HAP-1 (cell line): ENCODE measurements around the gene TNPO3.
"Not testable (repeated sequence)": the region's sequence is repeated elsewhere in the genome, so short reads cannot be mapped to it uniquely, and the experiment has no call there.

Experiments
- DNase-seq, 2 experiments: peaks; one replicate each; pipeline ENCODE4 v3.0.0-alpha.2; 2016 to 2020; ENCODE audit warnings: low spot score in 2 of 2
- H3K27me3 ChIP-seq: fragments of 250-450 bp; sonication (Bioruptor Pico); 2 replicates; pipeline ENCODE4 v1.5.1; 2020; ENCODE audit warnings: low read depth, mild to moderate bottlenecking, moderate library complexity
- H3K36me3 ChIP-seq: fragments of 250-450 bp; sonication (Bioruptor Pico); replicated peaks from 2 replicates; pipeline ENCODE4 v1.5.1; 2020; ENCODE audit warnings: mild to moderate bottlenecking
- H3K4me1 ChIP-seq: fragments of 250-450 bp; sonication (Bioruptor Pico); 2 replicates; pipeline ENCODE4 v1.5.1; 2020; ENCODE audit warnings: mild to moderate bottlenecking
- H3K4me3 ChIP-seq: fragments of 250-450 bp; sonication (Bioruptor Pico); 2 replicates; pipeline ENCODE4 v1.5.1; 2020; ENCODE audit warnings: mild to moderate bottlenecking, moderate library complexity
- H3K9me3 ChIP-seq: fragments of 250-450 bp; sonication (Bioruptor Pico); 2 replicates; pipeline ENCODE4 v1.5.1; 2020; ENCODE audit warnings: mild to moderate bottlenecking, moderate library complexity
- in situ Hi-C: fragments of 300-500 bp; cut with MboI; formaldehyde crosslinking; loops from 3 replicates; pipeline ENCODE4 v1.14.3; 2020; ENCODE audit warnings: low sequenced_read_pairs, inconsistent platforms, mixed read lengths

TNPO3 gene

DNA sequence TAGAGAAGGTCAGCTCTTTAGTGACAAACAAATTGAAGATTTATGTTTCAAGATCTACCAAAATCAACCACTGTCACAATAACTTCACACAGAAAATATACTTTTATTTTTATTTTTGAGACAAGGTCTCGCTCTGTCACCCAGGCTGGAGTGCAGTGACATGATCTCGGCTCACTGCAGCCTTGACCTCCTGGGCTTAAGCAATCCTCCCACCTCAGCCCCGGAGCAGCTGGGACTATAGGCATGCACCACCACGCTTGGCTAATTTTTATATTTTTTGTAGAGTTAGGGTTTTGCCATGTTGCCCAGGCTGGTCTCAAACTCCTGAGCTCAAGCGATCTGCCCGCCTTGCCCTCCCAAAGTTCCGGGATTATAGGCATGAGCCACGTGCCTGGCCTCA lies 60.4 kb downstream of the TNPO3 start:
- in situ Hi-C loops, DNase-seq, H3K27me3 ChIP-seq, H3K4me1 ChIP-seq, H3K4me3 ChIP-seq, H3K9me3 ChIP-seq: not testable (repeated sequence)
- peaks cover 63% of the 10 kb centered on the region for H3K36me3 ChIP-seq

DNA sequence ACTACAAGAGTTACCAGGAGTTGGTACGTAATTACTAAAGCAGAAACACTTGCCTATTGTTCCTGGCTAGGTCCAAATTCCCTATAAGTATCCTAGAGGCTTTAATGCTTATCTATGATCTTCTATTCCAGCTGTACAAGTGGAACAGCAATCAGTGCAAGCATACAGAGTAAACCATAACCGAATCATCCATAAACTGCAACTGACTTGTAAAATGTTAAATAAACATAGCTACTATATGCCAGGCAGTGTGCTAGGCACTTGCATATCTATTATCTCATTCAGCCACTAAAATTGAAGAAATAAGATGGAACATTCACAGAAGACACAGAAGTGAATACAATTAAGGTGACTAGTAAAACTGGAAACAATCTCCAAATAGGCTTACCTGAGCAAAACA lies 61.5 kb downstream of the TNPO3 start:
- DNase-seq, result no peak
- Histone ChIP-seq H3K9me3 (no peaks in the 10 kb centered on the region), H3K4me3 (no peak overlapping the region), H3K4me1 (no peaks in the 10 kb centered on the region), H3K27me3 (no peaks in the 10 kb centered on the region), H3K36me3 (peaks cover 61% of the 10 kb centered on the region)
- in situ Hi-C loops, result no loop called here

DNA sequence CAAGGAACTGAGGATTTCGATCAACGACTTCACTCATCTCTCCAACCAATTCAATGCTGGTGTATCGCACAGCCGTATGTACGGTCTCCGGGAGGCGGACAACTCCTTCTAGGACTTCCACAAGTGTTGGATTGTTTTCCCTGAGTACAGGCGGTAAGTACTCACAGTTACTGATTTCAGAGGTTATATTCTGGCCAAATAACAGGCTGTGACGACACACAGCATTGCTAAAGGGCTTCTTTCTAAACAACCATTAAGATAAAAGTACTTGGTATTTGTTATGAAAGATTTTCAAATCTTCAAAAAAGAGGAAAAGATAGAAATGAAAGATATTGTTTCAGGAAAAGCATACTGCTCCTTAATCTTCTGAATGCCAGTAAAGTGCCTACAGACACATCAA lies 65.0 kb downstream of the TNPO3 start:
- no peak overlapping the region for H3K4me3 ChIP-seq
- H3K36me3 ChIP-seq, result peaks cover 58% of the 10 kb centered on the region
- in situ Hi-C loops, result no loop called here
- H3K27me3 ChIP-seq, result no peaks in the 10 kb centered on the region
- no peaks in the 10 kb centered on the region for H3K9me3 ChIP-seq
- DNase-seq, result no peak
- H3K4me1 ChIP-seq, result peaks cover 15% of the 10 kb centered on the region

DNA sequence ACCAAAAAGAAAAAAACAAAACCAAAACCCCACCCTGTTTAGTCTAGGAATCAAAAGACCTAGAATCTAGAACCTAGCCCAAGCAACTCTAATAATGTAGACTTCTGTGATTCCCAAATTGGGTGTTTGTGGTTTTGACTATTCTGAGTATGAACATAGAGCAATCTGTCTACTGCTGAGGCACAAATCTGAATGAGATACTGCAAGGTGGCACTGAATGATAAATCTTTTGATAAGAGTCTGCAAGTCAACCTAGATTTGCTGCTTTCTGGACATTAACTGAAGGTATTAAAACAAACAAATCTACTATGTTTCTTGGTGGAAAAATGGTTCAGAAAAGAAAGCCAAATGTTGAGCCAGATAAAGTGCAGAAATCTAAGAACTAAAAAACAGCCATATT lies 66.5 kb downstream of the TNPO3 start:
- no peak for DNase-seq
- H3K36me3 ChIP-seq, result peaks cover 52% of the 10 kb centered on the region
- in situ Hi-C loops, result no loop called here
- H3K4me3 ChIP-seq, result no peak overlapping the region
- H3K4me1 ChIP-seq, result peaks cover 15% of the 10 kb centered on the region
- no peaks in the 10 kb centered on the region for H3K27me3 ChIP-seq
- no peaks in the 10 kb centered on the region for H3K9me3 ChIP-seq

DNA sequence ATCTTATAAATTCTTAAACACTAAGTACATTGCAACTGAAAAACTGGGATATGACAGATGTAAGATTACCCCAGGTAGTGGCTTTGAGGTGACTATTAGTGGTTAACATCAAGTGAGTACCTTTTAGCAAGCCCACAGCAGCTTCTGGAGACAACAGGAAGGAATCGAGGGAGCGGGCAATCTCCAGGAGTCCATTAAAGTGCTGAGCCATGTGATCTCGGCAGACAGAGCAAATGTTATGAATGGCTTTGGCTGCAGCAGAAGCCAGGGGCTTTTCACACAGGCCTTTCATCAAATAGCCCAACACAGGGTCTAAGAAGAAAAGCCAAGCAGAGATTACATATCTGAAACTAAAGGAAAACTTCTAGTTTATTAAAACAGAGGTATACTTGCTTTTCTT lies 68.3 kb downstream of the TNPO3 start:
- Histone ChIP-seq H3K27me3 (no peaks in the 10 kb centered on the region), H3K4me3 (no peak overlapping the region), H3K9me3 (no peaks in the 10 kb centered on the region), H3K4me1 (peaks cover 15% of the 10 kb centered on the region), H3K36me3 (peaks cover 57% of the 10 kb centered on the region)
- DNase-seq, result no peak
- in situ Hi-C loops, result no loop called here

DNA sequence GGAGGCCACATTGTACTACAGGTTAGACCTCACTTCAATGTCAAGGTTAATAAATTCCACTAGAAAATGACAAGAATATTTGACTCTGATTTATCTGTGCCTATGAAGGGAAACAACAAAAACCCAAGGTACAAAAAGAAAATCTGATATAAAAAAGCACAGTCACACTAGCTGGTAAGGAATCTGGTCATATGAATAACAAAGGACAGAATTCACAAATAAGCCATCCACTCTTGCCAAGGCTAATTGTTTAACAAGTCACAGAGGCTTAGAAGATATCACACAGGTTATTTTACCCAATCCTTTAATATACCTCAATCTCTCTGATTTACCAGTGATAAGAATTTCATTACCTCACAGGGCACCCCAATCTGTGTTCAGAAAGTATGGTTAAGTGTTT lies 69.3 kb downstream of the TNPO3 start:
- no peaks in the 10 kb centered on the region for H3K27me3 ChIP-seq
- DNase-seq, result peak in 1 of 2 experiments; percentile 79
- H3K9me3 ChIP-seq, result no peaks in the 10 kb centered on the region
- peaks cover 15% of the 10 kb centered on the region for H3K4me1 ChIP-seq
- no peak overlapping the region for H3K4me3 ChIP-seq
- H3K36me3 ChIP-seq, result peaks cover 57% of the 10 kb centered on the region
- in situ Hi-C loops, result no loop called here

DNA sequence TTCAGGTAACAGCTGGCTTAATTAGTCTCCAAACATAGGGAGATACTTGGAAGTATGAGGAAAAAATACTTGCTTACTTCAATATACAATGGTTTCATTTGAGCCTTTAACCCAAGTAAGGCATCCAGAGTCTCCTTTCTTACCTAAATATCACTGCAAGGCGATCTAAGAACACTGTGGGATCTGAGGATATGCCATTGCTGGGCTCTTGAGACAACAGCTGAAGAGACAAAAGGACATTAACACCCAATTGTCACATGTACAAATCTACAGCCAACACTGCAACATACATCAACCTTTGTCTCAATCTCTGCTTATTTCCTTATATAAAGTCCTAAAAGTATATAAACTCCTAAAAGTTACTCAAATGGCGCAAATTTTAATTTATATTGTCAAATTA lies 72.8 kb downstream of the TNPO3 start:
- Histone ChIP-seq H3K27me3 (no peaks in the 10 kb centered on the region), H3K4me3 (no peak overlapping the region), H3K36me3 (peaks cover 65% of the 10 kb centered on the region), H3K9me3 (no peaks in the 10 kb centered on the region), H3K4me1 (peaks cover 15% of the 10 kb centered on the region)
- no peak for DNase-seq
- in situ Hi-C loops, result no loop called here

DNA sequence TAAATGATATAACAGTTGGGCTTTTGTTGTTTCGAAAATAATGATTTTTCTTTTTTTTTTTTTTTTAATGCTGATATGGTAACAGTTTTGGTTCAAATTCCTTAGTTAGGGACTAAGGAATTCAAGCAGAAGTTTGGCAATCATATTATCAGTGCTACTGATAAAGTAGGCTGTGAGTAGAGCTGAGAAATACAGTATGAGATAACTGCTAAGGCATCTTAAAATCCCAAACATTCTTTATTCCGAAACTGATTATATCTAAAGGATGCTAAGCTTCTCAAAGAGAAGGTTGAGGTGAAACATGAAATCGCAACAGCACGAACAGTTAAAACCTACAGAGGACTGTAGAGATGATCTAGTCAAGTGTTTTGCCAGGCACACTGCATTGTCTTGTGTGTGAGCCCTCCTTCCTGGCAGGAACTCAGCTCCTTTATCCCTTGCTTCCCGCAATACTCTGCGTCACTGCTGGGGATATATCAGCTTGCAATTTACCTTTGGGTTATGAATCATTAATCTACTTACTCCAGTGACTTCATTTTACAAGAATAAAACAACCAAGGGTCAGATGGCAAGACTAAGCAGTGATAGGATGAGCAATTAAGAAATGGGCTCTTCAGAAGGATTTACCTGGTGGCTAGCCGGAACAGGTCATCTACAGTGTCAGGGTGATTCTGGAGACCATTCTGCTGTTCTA lies 80.5 kb downstream of the TNPO3 start:
- no peaks in the 10 kb centered on the region; the same call in 1 of the 2 replicates for H3K27me3 ChIP-seq
- DNase-seq, result no peak
- no peaks in the 10 kb centered on the region for H3K4me1 ChIP-seq
- no peak overlapping the region for H3K4me3 ChIP-seq
- H3K36me3 ChIP-seq, result peaks cover 81% of the 10 kb centered on the region
- H3K9me3 ChIP-seq, result no peaks in the 10 kb centered on the region
- in situ Hi-C loops, result no loop called here

DNA sequence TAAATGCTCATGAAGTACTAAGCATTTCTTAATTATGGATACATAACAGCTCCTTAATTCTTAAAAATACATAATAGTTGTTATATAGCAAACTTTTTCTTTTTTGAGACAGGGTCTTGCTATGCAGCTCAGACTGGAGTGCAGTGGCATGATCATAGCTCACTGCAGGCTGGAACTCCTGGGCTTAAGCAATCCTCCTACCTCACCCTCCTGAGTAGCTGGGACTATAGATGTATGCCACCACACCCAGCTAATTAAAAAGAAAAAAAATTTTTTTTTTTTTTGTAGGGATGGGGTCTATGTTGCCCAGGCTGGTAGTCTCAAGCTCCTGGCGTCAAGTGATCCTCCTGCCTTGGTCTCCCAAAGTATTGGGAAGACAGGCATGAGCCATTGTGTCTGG lies 86.3 kb downstream of the TNPO3 start:
- Histone ChIP-seq H3K36me3 (peaks cover 87% of the 10 kb centered on the region), H3K27me3 (no peaks in the 10 kb centered on the region), H3K9me3 (no peaks in the 10 kb centered on the region), H3K4me3 (no peak overlapping the region), H3K4me1 (no peaks in the 10 kb centered on the region)
- DNase-seq, result no peak
- in situ Hi-C loops, result no loop called here

DNA sequence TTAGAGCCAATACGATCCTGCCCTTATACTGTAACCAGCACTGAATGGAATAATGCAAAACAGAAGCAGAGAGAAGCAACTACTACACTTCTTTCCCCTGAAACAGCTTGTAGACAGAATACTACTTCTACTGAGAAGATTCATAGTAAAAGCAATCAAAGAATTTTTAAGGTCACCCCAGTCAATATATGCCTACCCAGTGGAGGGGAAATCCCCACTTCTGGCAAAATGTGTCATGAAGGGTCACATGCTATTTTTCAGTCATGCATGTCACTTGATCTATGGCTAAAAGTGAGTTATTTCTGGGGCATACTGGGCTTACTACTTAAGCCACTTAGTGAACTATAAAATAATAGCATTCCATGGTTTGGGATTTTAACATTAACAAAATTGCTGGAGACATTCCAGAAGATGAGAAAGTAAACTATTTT lies 91.6 kb downstream of the TNPO3 start:
- Histone ChIP-seq H3K27me3 (no peaks in the 10 kb centered on the region), H3K4me3 (no peak overlapping the region), H3K36me3 (peaks cover 86% of the 10 kb centered on the region), H3K9me3 (no peaks in the 10 kb centered on the region), H3K4me1 (no peaks in the 10 kb centered on the region)
- in situ Hi-C loops, result no loop called here
- no peak for DNase-seq

DNA sequence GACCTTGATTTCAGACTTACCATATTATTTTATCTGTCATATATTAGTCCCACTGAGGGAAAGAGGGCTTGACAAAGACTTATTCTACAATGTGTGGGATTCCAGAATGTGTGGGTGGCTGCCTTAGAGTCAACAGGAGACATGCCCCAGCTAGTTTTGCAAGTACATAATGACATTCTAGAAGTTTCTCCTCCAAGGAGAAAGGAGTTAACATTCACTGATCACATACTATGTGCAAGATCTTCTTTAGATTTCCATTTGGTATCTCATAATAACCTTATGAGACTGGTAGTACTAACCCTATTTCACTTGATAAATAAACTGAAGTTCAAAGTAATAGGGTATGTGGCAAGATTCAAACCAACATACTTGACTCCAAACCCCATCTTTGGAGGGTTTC lies 92.0 kb downstream of the TNPO3 start:
- Histone ChIP-seq H3K4me3 (no peak overlapping the region), H3K36me3 (peaks cover 83% of the 10 kb centered on the region), H3K27me3 (no peaks in the 10 kb centered on the region), H3K9me3 (no peaks in the 10 kb centered on the region), H3K4me1 (no peaks in the 10 kb centered on the region)
- DNase-seq, result no peak
- in situ Hi-C loops, result no loop called here

DNA sequence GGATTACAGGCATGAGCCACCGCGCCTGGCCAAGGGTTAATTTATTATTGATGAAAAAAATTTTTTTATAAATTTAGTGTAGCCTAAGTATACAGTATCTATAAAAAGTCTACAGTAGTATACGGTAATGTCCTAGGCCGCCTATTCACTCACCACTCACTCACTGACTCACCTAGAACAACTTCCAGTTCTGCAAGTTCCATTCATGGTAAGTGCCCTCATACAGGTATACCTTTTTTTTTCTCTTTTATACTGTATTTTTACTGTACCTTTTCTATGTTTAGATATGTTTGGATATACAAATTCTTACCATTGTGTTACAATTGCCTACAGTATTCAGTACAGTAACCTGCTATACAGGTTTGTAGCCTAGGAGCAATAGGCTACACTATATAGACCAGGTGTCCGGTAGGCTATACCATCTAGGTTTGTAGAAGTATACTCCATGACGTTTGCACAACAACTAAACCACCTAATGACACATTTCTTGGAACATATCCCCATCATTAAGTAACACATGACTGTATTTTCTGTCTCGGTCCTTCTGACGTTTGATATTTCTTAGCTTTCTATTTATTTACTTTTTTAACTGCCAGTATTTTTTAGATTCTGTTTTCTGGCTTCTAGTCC lies 93.8 kb downstream of the TNPO3 start:
- in situ Hi-C loops, result no loop called here
- H3K4me3 ChIP-seq, result no peak overlapping the region
- no peak for DNase-seq
- H3K27me3 ChIP-seq, result no peaks in the 10 kb centered on the region
- no peaks in the 10 kb centered on the region for H3K4me1 ChIP-seq
- no peaks in the 10 kb centered on the region for H3K9me3 ChIP-seq
- H3K36me3 ChIP-seq, result peaks cover 83% of the 10 kb centered on the region

DNA sequence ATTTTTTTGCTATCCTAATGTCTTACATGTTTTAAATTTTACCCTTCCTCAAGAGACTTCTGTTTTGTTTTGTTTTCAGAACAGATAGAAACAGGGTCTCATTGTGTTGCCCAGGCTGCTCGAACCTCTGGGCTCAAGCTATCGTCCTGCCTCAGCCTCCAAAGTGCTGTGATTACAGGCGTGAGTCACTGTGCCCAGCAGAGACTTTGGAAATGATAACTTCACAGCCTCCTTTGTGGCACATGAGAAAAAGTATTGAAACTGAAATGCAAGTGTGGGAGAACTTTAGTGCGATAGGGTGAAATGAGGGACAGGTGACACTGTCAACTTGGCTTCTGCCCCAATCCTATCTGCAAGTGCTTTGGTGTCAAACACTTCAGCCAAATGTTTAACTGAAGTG lies 95.6 kb downstream of the TNPO3 start:
- Histone ChIP-seq H3K9me3 (no peaks in the 10 kb centered on the region), H3K4me3 (no peak overlapping the region), H3K27me3 (no peaks in the 10 kb centered on the region), H3K36me3 (peaks cover 81% of the 10 kb centered on the region), H3K4me1 (peaks cover 9% of the 10 kb centered on the region)
- in situ Hi-C loops, result no loop called here
- DNase-seq, result no peak

DNA sequence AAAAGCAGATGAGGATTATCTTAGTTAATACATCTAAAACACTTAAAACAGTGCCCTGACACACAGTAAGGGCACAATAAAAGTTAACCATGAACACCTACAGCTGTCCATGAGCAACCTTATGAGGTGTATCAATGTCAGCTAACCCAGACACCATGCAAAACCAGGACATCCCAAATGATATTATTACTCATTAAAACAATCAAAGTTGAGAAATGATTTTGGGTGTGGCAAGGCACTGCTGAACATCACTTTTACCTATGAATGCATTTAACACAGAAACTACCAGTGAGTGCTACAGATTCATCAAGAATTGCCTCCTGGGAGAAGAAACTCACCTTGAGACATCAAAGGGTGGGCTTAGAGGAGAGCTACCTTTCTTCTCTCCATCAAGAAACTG lies 98.9 kb downstream of the TNPO3 start:
- no peak overlapping the region for H3K4me3 ChIP-seq
- peaks cover 66% of the 10 kb centered on the region for H3K36me3 ChIP-seq
- in situ Hi-C loops, result no loop called here
- H3K9me3 ChIP-seq, result no peaks in the 10 kb centered on the region
- peaks cover 9% of the 10 kb centered on the region for H3K4me1 ChIP-seq
- no peaks in the 10 kb centered on the region for H3K27me3 ChIP-seq
- DNase-seq, result no peak
